IPS-NIHi7 (cell line): ENCODE data around the gene NNT.
"Not testable (repeated sequence)": the region's sequence is repeated elsewhere in the genome, so short reads cannot be mapped to it uniquely, and the experiment has no call there.

Experiments used
- DNase-seq: peaks from one replicate; pipeline ENCODE4 v3.0.0; 2012; ENCODE audit warnings: mixed read lengths; ENCODE audit errors: extremely low spot score

NNT gene

GRCh38 chr5:43704243-43704642 is 101.3 kb downstream of the NNT start:
- DNase-seq = no peak

- DNase-seq = not testable (repeated sequence)
Measured at GRCh38 chr5:43706576-43706975, 103.6 kb downstream of the NNT start.

GRCh38 chr5:43711496-43711895 is 108.5 kb downstream of the NNT start:
- no peak for DNase-seq

- DNase-seq = no peak
Measured at GRCh38 chr5:43712081-43712480, 109.1 kb downstream of the NNT start.

- not testable (repeated sequence) for DNase-seq
Measured at GRCh38 chr5:43719783-43720182, 116.8 kb downstream of the NNT start.

- DNase-seq = no peak
Measured at GRCh38 chr5:43728581-43728980, 125.6 kb downstream of the NNT start.

GRCh38 chr5:43729846-43730478 is 127.0 kb downstream of the NNT start:
- DNase-seq = no peak

- DNase-seq = no peak
Measured at GRCh38 chr5:43730832-43731342, 127.9 kb downstream of the NNT start.

- DNase-seq = no peak
Measured at GRCh38 chr5:43731573-43731972, 128.6 kb downstream of the NNT start.

- not testable (repeated sequence) for DNase-seq
Measured at GRCh38 chr5:43745923-43746548, 143.1 kb downstream of the NNT start.

GRCh38 chr5:43750809-43751208 is 147.8 kb downstream of the NNT start:
- no peak for DNase-seq

- no peak for DNase-seq
Measured at GRCh38 chr5:43753069-43753468, 150.1 kb downstream of the NNT start.
